Measurements from ENCODE around the gene NTM.

GRCh38 chr11:131371791-131372104 lies 1.3 kb downstream of the NTM start:
- no peak for TF ChIP-seq MAX (IDR thresholded peaks at IDR 0.05; ENCODE audit: insufficient read depth, insufficient read length)
- no peak for TF ChIP-seq CTCF (IDR thresholded peaks at IDR 0.05; ENCODE audit: extremely low read depth in 1 of 2, insufficient read depth in 1 of 2, low read depth in 1 of 2, low read length in 2 of 2)
- no peak for TF ChIP-seq POLR2A (IDR thresholded peaks at IDR 0.05; ENCODE audit: low read depth, low read length)
- TF ChIP-seq JUN (IDR thresholded peaks at IDR 0.05; ENCODE audit: borderline replicate concordance, insufficient read depth, insufficient read length, low read depth), result no peak
- no peak for TF ChIP-seq MYC (IDR thresholded peaks at IDR 0.05; ENCODE audit: low read depth, low read length)
- TF ChIP-seq POLR2AphosphoS5 (IDR thresholded peaks at IDR 0.05; ENCODE audit: insufficient read depth, low read depth, low read length), result no peak
- TF ChIP-seq EZH2 (IDR thresholded peaks at IDR 0.05; ENCODE audit: borderline replicate concordance, low read depth, low read length, severe bottlenecking), result no peak
- TF ChIP-seq GATA2 (IDR thresholded peaks at IDR 0.05; ENCODE audit: insufficient read depth, insufficient read length, low read depth, low read length), result no peak
- TF ChIP-seq FOS (IDR thresholded peaks at IDR 0.05; ENCODE audit: borderline replicate concordance, insufficient read depth, low read length), result no peak

All from endothelial cell of umbilical vein (primary cell).